HG03439 (cell line): ENCODE measurements around the gene SFTPB.

Source experiments
- ATAC-seq: cut with Tn5 transposase; IDR thresholded peaks from one replicate; pipeline ENCODE4 v1.9.1; 2021; ENCODE audit warnings: mild to moderate bottlenecking, moderate library complexity; ENCODE audit not compliant: unreplicated experiment

The SFTPB gene

GRCh38 chr2:85702800-85703199, 34.8 kb upstream of the SFTPB start:
- no peak for ATAC-seq

GRCh38 chr2:85702172-85702571, 34.2 kb upstream of the SFTPB start:
- ATAC-seq: no peak

- no peak for ATAC-seq
These were observed 31.3 kb upstream of the SFTPB start for GRCh38 chr2:85699325-85699724.

- ATAC-seq: no peak
These were observed 30.9 kb upstream of the SFTPB start for GRCh38 chr2:85698880-85699254.

- ATAC-seq: no peak
These were observed 30.3 kb upstream of the SFTPB start for GRCh38 chr2:85698184-85698879.

GRCh38 chr2:85697716-85698115, 29.7 kb upstream of the SFTPB start:
- ATAC-seq: no peak

GRCh38 chr2:85697096-85697495, 29.1 kb upstream of the SFTPB start:
- no peak for ATAC-seq

- no peak for ATAC-seq
These were observed 28.0 kb upstream of the SFTPB start for GRCh38 chr2:85695691-85696668.

- ATAC-seq: no peak
These were observed 27.1 kb upstream of the SFTPB start for GRCh38 chr2:85695121-85695520.

- no peak for ATAC-seq
These were observed 26.3 kb upstream of the SFTPB start, which contains the start of gene GNLY for GRCh38 chr2:85694052-85695025. GNLY (plus strand) TSS chr2:85694358; CDS start chr2:85694419, 61 bp downstream.

- ATAC-seq: no peak
These were observed 24.1 kb upstream of the SFTPB start for GRCh38 chr2:85692039-85692645.

- no peak for ATAC-seq
These were observed 22.9 kb upstream of the SFTPB start for GRCh38 chr2:85690932-85691331.

GRCh38 chr2:85684806-85685205, 16.8 kb upstream of the SFTPB start:
- ATAC-seq: no peak

GRCh38 chr2:85684380-85684779, 16.4 kb upstream of the SFTPB start:
- ATAC-seq: no peak

- no peak for ATAC-seq
These were observed 14.4 kb upstream of the SFTPB start for GRCh38 chr2:85682378-85682777.

GRCh38 chr2:85681776-85682175, 13.8 kb upstream of the SFTPB start:
- no peak for ATAC-seq

- ATAC-seq: no peak
These were observed 13.4 kb upstream of the SFTPB start for GRCh38 chr2:85681372-85681763.

- ATAC-seq: no peak
These were observed 12.8 kb upstream of the SFTPB start for GRCh38 chr2:85680707-85681371.

GRCh38 chr2:85678794-85679672, 11.0 kb upstream of the SFTPB start:
- ATAC-seq: peak; percentile 66
